GM13976 (cell line): Measurements from ENCODE around the gene SLC30A9.

Source experiments
- DNase-seq: peaks from one replicate; pipeline ENCODE4 v3.0.0; 2012; ENCODE audit warnings: low spot score
- CTCF ChIP-seq: IDR thresholded peaks from 2 replicates; pipeline ENCODE4 v1.5.1; 2012; ENCODE audit warnings: borderline replicate concordance, mild to moderate bottlenecking; ENCODE audit not compliant: insufficient read depth; ENCODE audit errors: extremely low read depth, missing control alignments, control extremely low read depth
- in situ Hi-C: fragments of 300-500 bp; cut with MboI; formaldehyde crosslinking; loops from one replicate; pipeline ENCODE4 v1.12.0; 2022; ENCODE audit warnings: low sequenced_read_pairs, mixed read lengths, inconsistent platforms; ENCODE audit not compliant: unreplicated experiment

SLC30A9 gene

GRCh38 chr4:41977709-41978108 is 12.6 kb upstream of the SLC30A9 start:
- no peak for DNase-seq
- no peak for TF ChIP-seq CTCF
- in situ Hi-C loops: loop anchor here (25.0 kb wide), 1 partner anchor 535 kb away; no protein-coding TSS in a partner anchor

GRCh38 chr4:41981456-41981855 is 8.9 kb upstream of the SLC30A9 start, which contains the start of gene DCAF4L1:
TSS of gene DCAF4L1 (plus strand) at chr4:41981756. CDS start at chr4:41981793, 37 bp downstream.
- no peak for DNase-seq
- no peak for TF ChIP-seq CTCF
- in situ Hi-C loops: loop anchor here (25.0 kb wide), 1 partner anchor 531 kb away; no protein-coding TSS in a partner anchor

GRCh38 chr4:41982716-41983115 is 7.6 kb upstream of the SLC30A9 start:
- DNase-seq: no peak
- TF ChIP-seq CTCF: no peak
- in situ Hi-C loops: loop anchor here (25.0 kb wide), 1 partner anchor 530 kb away; no protein-coding TSS in a partner anchor

- in situ Hi-C loops: loop anchor here (25.0 kb wide), 1 partner anchor 527 kb away; no protein-coding TSS in a partner anchor
- DNase-seq: no peak
- no peak for TF ChIP-seq CTCF
These were observed 5.2 kb upstream of the SLC30A9 start for GRCh38 chr4:41985151-41985550.

- TF ChIP-seq CTCF: no peak
- no peak for DNase-seq
- in situ Hi-C loops: loop anchor here (25.0 kb wide), 1 partner anchor 522 kb away; no protein-coding TSS in a partner anchor
These were observed 351 bp upstream of the SLC30A9 start for GRCh38 chr4:41989994-41990364.

GRCh38 chr4:41991916-41992767 is 1.8 kb downstream of the SLC30A9 start:
- in situ Hi-C loops: loop anchor here (25.0 kb wide), 1 partner anchor 520 kb away; no protein-coding TSS in a partner anchor
- TF ChIP-seq CTCF: no peak
- DNase-seq: no peak
